ENCODE results near the gene U2AF2. TPM values are rescaled to one million over a fixed set of nuclear protein-coding genes. Genes with fewer than 3 reads are reported as not detected.

The U2AF2 gene
- total RNA-seq, 1 experiment from 2014 or later: 107 TPM

DNA sequence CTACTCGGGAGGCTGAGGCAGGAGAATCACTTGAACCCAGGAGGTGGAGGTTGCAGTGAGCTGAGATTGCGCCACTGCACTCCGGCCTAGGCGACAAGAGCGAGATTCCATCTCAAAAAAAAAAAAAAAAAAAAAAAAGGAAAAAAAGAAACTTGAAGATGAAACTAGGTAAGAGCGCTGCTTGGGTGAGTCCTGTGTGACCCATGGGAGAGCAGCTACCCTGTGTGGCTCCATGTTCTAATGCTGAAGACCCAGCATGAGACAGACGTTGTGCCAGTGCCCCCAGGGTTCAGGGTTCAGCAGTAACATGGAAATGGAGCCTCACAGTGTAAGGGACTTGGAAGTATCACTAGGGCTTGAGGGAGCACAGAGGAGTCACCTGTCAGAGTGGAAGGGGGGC is 36.4 kb upstream of the U2AF2 start:
- no peak overlapping the region for H3K4me2 ChIP-seq (ENCODE audit: low read depth, low read length, poor library complexity, severe bottlenecking)
- no peak overlapping the region for H3K9ac ChIP-seq (ENCODE audit: low read length)
- H3K9me3 ChIP-seq (ENCODE audit: low read length): no peaks in the 10 kb centered on the region
- H3K36me3 ChIP-seq (ENCODE audit: insufficient read depth, low read length): peaks cover 3% of the 10 kb centered on the region; the same call in 1 of the 2 replicates
- H4K20me1 ChIP-seq (ENCODE audit: insufficient read depth, low read depth, low read length): no peaks in the 10 kb centered on the region
- no peak overlapping the region for H3K4me3 ChIP-seq (ENCODE audit: low read length)
- H2AFZ ChIP-seq (ENCODE audit: low read length): no peak overlapping the region
- H3K27me3 ChIP-seq (ENCODE audit: low read length): no peaks in the 10 kb centered on the region
- peak; percentile 43 for DNase-seq
- no peaks in the 10 kb centered on the region for H3K79me2 ChIP-seq (ENCODE audit: low read length)
- no peak overlapping the region for H3K27ac ChIP-seq (ENCODE audit: low read length)
- no peaks in the 10 kb centered on the region for H3K9me2 ChIP-seq (replicated peaks; ENCODE audit: insufficient read depth, low read length)
- peaks cover 13% of the 10 kb centered on the region for H3K4me1 ChIP-seq (ENCODE audit: low read length)

DNA sequence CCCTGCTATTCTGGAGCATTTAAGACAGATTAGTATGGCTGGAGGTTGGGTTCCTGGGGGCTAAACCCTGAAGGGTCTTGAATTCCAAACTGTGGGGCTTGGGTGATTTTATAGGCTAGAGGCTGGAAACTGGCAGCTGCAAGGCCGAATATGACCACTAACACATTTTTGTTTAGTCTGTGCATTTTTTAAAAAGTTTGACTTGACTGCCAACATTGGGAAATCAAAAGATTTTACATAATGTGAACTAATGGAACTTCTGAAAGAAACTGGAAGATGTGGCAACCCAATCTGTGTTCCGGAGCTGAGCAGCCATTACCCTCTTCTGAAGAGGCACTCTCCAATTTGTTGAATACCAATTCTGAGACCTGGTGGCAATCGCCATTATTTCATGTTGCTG is 35.5 kb upstream of the U2AF2 start:
- Histone ChIP-seq H2AFZ (ENCODE audit: low read length) (no peak overlapping the region), H3K4me3 (ENCODE audit: low read length) (no peak overlapping the region), H3K4me2 (ENCODE audit: low read depth, low read length, poor library complexity, severe bottlenecking) (no peak overlapping the region), H3K9me2 (replicated peaks; ENCODE audit: insufficient read depth, low read length) (no peaks in the 10 kb centered on the region), H3K27ac (ENCODE audit: low read length) (no peak overlapping the region), H4K20me1 (ENCODE audit: insufficient read depth, low read depth, low read length) (no peaks in the 10 kb centered on the region), H3K27me3 (ENCODE audit: low read length) (no peaks in the 10 kb centered on the region), H3K9ac (ENCODE audit: low read length) (no peak overlapping the region), H3K79me2 (ENCODE audit: low read length) (no peaks in the 10 kb centered on the region), H3K36me3 (ENCODE audit: insufficient read depth, low read length) (peaks cover 3% of the 10 kb centered on the region; the same call in 1 of the 2 replicates), H3K9me3 (ENCODE audit: low read length) (no peaks in the 10 kb centered on the region), H3K4me1 (ENCODE audit: low read length) (peaks cover 13% of the 10 kb centered on the region)
- DNase-seq: peak; percentile 40

DNA sequence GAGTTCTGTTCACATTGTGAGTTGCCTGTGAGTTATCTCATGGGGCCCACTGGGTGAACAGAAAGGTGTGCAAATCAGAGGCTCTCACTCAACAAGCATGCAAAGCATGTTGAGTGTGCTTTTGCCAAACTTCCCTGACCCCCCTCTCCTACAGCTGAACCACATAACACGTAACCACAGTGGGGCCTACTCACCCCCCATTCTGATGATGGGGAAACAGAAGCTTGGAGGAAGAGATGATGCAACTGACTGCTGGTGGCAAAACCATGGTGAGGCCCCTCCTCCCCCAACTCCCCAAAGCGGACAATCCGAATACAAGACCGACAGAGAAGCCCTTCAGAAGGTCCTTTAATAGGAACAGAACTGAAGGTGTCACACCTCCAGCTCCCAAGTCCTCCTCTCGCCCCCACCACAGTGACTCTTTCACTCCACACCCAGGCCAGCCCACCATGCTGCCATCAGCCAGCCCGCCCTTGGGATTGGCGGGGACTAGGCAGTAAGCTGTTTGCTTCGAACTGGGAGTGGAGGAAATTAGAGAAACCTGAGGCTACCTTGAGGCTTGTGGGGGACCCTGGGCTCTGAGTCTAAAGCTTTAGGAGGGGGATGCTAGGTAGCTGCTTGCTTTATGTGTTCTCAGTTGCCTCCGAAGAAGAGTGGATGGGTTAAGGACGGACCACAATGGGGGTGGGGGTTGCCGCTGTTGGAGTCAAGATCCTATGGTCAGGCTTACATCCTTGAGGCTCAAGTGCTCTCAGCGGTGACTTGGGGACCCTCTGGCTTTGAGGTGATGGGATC is 34.2 kb upstream of the U2AF2 start:
- Histone ChIP-seq H3K9me2 (replicated peaks; ENCODE audit: insufficient read depth, low read length) (no peaks in the 10 kb centered on the region), H3K9ac (ENCODE audit: low read length) (no peak overlapping the region), H3K27me3 (ENCODE audit: low read length) (no peaks in the 10 kb centered on the region), H3K4me3 (ENCODE audit: low read length) (no peak overlapping the region), H3K4me2 (ENCODE audit: low read depth, low read length, poor library complexity, severe bottlenecking) (no peak overlapping the region), H4K20me1 (ENCODE audit: insufficient read depth, low read depth, low read length) (no peaks in the 10 kb centered on the region), H3K27ac (ENCODE audit: low read length) (peak overlapping the region; percentile 15; the same call in 1 of the 2 replicates), H3K36me3 (ENCODE audit: insufficient read depth, low read length) (peaks cover 3% of the 10 kb centered on the region; the same call in 1 of the 2 replicates), H3K9me3 (ENCODE audit: low read length) (no peaks in the 10 kb centered on the region), H3K4me1 (ENCODE audit: low read length) (peaks cover 20% of the 10 kb centered on the region), H3K79me2 (ENCODE audit: low read length) (no peaks in the 10 kb centered on the region), H2AFZ (ENCODE audit: low read length) (no peak overlapping the region)
- peak; percentile 40 for DNase-seq

DNA sequence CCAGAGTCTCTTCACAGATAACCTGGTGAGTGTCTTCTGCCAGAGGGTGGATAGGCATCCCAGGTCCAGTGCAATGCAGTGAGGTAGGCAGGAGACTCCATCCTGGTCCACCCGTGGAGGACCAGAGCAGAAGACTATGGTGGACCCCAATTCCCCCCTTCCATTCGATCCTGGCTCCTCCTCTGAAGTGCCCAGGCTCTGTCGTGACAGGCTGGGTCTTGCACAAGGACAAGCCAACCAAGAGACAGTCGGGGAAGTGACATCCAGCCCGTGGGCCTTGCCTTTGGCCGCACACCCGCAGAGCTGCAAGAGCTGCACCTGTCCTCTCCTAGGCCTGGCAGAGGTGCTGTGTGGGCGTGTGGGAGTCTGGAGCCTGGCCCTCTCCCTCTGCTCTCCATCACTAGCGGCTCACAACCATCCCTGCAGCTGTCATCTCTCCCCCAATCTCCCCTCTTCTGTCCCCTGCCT is 33.6 kb upstream of the U2AF2 start:
- no peaks in the 10 kb centered on the region for H3K27me3 ChIP-seq (ENCODE audit: low read length)
- H3K9ac ChIP-seq (ENCODE audit: low read length): no peak overlapping the region
- no peaks in the 10 kb centered on the region for H3K79me2 ChIP-seq (ENCODE audit: low read length)
- H3K9me3 ChIP-seq (ENCODE audit: low read length): no peaks in the 10 kb centered on the region
- no peak overlapping the region for H3K27ac ChIP-seq (ENCODE audit: low read length)
- DNase-seq: peak; percentile 43
- H3K9me2 ChIP-seq (replicated peaks; ENCODE audit: insufficient read depth, low read length): no peaks in the 10 kb centered on the region
- no peak overlapping the region for H3K4me2 ChIP-seq (ENCODE audit: low read depth, low read length, poor library complexity, severe bottlenecking)
- peaks cover 20% of the 10 kb centered on the region for H3K4me1 ChIP-seq (ENCODE audit: low read length)
- no peak overlapping the region for H2AFZ ChIP-seq (ENCODE audit: low read length)
- peaks cover 3% of the 10 kb centered on the region; the same call in 1 of the 2 replicates for H3K36me3 ChIP-seq (ENCODE audit: insufficient read depth, low read length)
- no peaks in the 10 kb centered on the region for H4K20me1 ChIP-seq (ENCODE audit: insufficient read depth, low read depth, low read length)
- H3K4me3 ChIP-seq (ENCODE audit: low read length): no peak overlapping the region

DNA sequence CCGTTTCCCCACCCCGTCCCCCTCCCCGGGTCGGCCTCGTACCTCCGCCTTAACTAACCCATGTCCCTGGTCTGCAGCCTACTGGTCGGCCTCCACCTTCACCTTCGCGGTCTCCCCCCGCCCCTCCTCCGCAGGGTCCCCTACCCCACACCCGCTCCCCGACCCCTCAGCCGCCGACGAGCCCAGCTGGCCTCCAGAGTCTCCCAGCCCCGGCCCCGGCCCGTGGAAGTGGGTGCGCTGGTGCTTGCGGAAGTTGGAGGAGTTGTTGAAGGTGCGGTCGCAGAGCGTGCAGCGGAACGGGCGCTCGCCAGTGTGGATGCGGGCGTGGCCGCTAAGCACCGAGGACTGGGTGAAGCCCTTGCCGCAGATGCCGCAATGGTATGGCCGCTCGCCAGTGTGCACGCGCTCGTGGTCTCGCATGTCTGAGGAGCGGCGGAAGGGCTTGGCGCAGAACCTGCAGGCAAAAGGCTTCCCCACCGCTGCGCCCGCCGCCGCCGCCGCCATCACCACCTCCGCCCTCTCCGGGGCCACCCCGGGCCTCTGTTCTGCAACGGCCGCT is 33.1 kb upstream of the U2AF2 start:
- Histone ChIP-seq H3K27me3 (ENCODE audit: low read length) (no peaks in the 10 kb centered on the region), H3K4me1 (ENCODE audit: low read length) (peaks cover 20% of the 10 kb centered on the region), H3K4me3 (ENCODE audit: low read length) (no peak overlapping the region), H2AFZ (ENCODE audit: low read length) (no peak overlapping the region), H4K20me1 (ENCODE audit: insufficient read depth, low read depth, low read length) (no peaks in the 10 kb centered on the region), H3K9me3 (ENCODE audit: low read length) (no peaks in the 10 kb centered on the region), H3K79me2 (ENCODE audit: low read length) (no peaks in the 10 kb centered on the region), H3K4me2 (ENCODE audit: low read depth, low read length, poor library complexity, severe bottlenecking) (no peak overlapping the region), H3K9me2 (replicated peaks; ENCODE audit: insufficient read depth, low read length) (no peaks in the 10 kb centered on the region), H3K27ac (ENCODE audit: low read length) (no peak overlapping the region), H3K36me3 (ENCODE audit: insufficient read depth, low read length) (peaks cover 3% of the 10 kb centered on the region; the same call in 1 of the 2 replicates), H3K9ac (ENCODE audit: low read length) (no peak overlapping the region)
- no peak for DNase-seq

DNA sequence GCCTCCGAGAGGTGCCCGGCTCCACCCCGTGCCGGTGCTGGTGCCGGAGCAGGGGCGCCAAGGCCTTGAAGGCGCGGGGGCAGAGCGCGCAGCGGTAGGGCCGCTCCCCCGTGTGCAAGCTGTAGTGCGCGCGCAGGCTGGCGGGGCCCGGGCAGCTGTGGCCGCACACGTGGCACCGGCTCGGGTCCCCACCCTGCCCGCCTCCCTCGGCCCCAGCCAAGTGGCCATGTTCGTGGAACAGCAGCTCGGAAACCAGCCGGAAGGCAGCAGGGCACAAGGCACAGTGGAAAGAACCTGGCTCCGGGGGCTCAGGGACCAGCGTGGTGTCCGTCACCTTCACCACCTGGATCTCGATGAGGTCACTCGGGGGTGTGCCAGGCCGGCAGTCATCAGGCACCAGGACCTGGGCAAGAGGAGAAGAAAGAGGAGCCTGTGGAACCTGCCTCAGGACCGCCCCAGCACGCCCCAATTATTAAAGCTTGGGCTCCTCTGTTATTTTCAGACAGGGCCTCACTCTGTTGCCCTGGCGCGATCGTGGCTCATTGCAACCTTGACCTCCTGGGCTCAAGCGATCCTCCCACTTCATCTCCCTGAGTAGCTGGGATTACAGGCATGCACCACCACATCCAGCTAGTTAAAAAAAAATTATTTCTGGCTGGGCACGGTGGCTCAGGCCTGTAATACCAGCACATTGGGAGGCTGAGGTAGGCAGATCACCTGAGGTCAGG is 32.4 kb upstream of the U2AF2 start:
- no peaks in the 10 kb centered on the region for H3K9me2 ChIP-seq (replicated peaks; ENCODE audit: insufficient read depth, low read length)
- no peak overlapping the region for H3K27ac ChIP-seq (ENCODE audit: low read length)
- H3K4me1 ChIP-seq (ENCODE audit: low read length): peaks cover 20% of the 10 kb centered on the region
- no peak for DNase-seq
- H4K20me1 ChIP-seq (ENCODE audit: insufficient read depth, low read depth, low read length): no peaks in the 10 kb centered on the region
- no peaks in the 10 kb centered on the region for H3K9me3 ChIP-seq (ENCODE audit: low read length)
- no peaks in the 10 kb centered on the region for H3K27me3 ChIP-seq (ENCODE audit: low read length)
- no peak overlapping the region for H3K4me3 ChIP-seq (ENCODE audit: low read length)
- H3K9ac ChIP-seq (ENCODE audit: low read length): no peak overlapping the region
- H3K79me2 ChIP-seq (ENCODE audit: low read length): no peaks in the 10 kb centered on the region
- H2AFZ ChIP-seq (ENCODE audit: low read length): no peak overlapping the region
- H3K4me2 ChIP-seq (ENCODE audit: low read depth, low read length, poor library complexity, severe bottlenecking): no peak overlapping the region
- H3K36me3 ChIP-seq (ENCODE audit: insufficient read depth, low read length): peaks cover 3% of the 10 kb centered on the region; the same call in 1 of the 2 replicates

DNA sequence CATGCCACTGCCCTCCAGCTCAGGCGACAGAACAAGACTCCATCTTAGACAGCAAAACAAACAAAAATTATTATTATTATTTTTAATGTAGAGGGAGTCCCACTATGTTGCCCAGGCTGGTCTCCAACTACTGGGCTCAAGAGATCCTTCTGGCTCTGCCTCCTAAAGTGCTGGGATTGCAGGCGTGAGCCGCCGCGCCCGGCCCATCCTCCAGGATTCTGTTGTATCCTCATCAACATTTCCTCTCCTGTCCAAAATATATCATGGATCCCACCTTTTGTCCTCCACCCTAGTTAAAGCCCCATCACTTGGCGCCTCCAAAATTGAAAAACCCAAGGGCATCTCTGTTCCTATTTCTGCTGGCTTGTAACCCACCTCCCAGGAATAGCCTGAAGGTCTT is 31.7 kb upstream of the U2AF2 start:
- H3K79me2 ChIP-seq (ENCODE audit: low read length): no peaks in the 10 kb centered on the region
- peaks cover 20% of the 10 kb centered on the region for H3K4me1 ChIP-seq (ENCODE audit: low read length)
- no peak overlapping the region for H3K4me2 ChIP-seq (ENCODE audit: low read depth, low read length, poor library complexity, severe bottlenecking)
- no peaks in the 10 kb centered on the region for H3K9me2 ChIP-seq (replicated peaks; ENCODE audit: insufficient read depth, low read length)
- no peak overlapping the region for H2AFZ ChIP-seq (ENCODE audit: low read length)
- no peaks in the 10 kb centered on the region for H3K27me3 ChIP-seq (ENCODE audit: low read length)
- no peaks in the 10 kb centered on the region for H3K9me3 ChIP-seq (ENCODE audit: low read length)
- peaks cover 3% of the 10 kb centered on the region; the same call in 1 of the 2 replicates for H3K36me3 ChIP-seq (ENCODE audit: insufficient read depth, low read length)
- no peak overlapping the region for H3K27ac ChIP-seq (ENCODE audit: low read length)
- no peak overlapping the region for H3K9ac ChIP-seq (ENCODE audit: low read length)
- DNase-seq: no peak
- no peaks in the 10 kb centered on the region for H4K20me1 ChIP-seq (ENCODE audit: insufficient read depth, low read depth, low read length)
- no peak overlapping the region for H3K4me3 ChIP-seq (ENCODE audit: low read length)

DNA sequence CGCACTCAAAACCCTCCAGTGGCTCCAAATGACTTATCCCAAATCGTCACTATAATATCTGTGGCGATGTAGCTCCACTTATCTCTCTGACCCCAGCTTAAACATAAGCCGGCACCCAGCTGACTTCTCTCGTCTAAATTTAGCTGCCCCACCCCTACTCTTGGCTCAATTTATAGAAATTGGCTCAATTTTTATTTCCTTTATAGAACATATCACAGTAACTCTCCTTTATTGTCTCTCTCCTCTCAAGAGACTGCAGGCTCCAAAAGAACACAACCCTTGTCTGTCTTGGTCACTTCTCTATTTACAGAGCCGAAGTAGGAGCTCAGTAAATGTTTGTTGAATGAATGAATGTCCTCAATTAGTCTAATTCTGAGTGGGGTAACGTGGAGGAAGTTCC is 31.3 kb upstream of the U2AF2 start:
- DNase-seq: no peak
- peaks cover 3% of the 10 kb centered on the region; the same call in 1 of the 2 replicates for H3K36me3 ChIP-seq (ENCODE audit: insufficient read depth, low read length)
- H3K9me3 ChIP-seq (ENCODE audit: low read length): no peaks in the 10 kb centered on the region
- H3K9me2 ChIP-seq (replicated peaks; ENCODE audit: insufficient read depth, low read length): no peaks in the 10 kb centered on the region
- H3K4me1 ChIP-seq (ENCODE audit: low read length): peaks cover 20% of the 10 kb centered on the region
- H3K4me3 ChIP-seq (ENCODE audit: low read length): peak overlapping the region; percentile 31; the same call in 1 of the 2 replicates
- H3K27ac ChIP-seq (ENCODE audit: low read length): no peak overlapping the region
- no peak overlapping the region for H3K4me2 ChIP-seq (ENCODE audit: low read depth, low read length, poor library complexity, severe bottlenecking)
- H3K79me2 ChIP-seq (ENCODE audit: low read length): no peaks in the 10 kb centered on the region
- H3K27me3 ChIP-seq (ENCODE audit: low read length): no peaks in the 10 kb centered on the region
- no peak overlapping the region for H2AFZ ChIP-seq (ENCODE audit: low read length)
- no peak overlapping the region for H3K9ac ChIP-seq (ENCODE audit: low read length)
- H4K20me1 ChIP-seq (ENCODE audit: insufficient read depth, low read depth, low read length): no peaks in the 10 kb centered on the region
